Transverse colon (tissue), 4 donors: ENCODE results near the gene PCARE. TPM values are rescaled to one million over a fixed set of nuclear protein-coding genes. Genes with fewer than 3 reads are reported as not detected.

Experiments
- DNase-seq: peaks from one replicate; pipeline ENCODE4 v3.0.0-alpha.2; 2019
- H3K27ac ChIP-seq, 4 donors: fragments of 200-600 bp; sonication (generic); 2 replicates each; pipeline ENCODE4 v1.5.1; 2016 to 2018; ENCODE audit warnings: inconsistent platforms in 4 of 4
- H3K27me3 ChIP-seq: fragments of 200-600 bp; sonication (generic); 2 replicates; pipeline ENCODE4 v1.5.1; 2017; ENCODE audit warnings: inconsistent platforms
- H3K36me3 ChIP-seq, 4 donors: fragments of 200-600 bp; sonication (generic); 2 replicates each; pipeline ENCODE4 v1.5.1; 2017 to 2019; ENCODE audit warnings: inconsistent platforms in 4 of 4
- H3K4me1 ChIP-seq, 4 donors: fragments of 200-600 bp; sonication (generic); 2 replicates each; pipeline ENCODE4 v1.5.1; 2017 to 2020; ENCODE audit warnings: inconsistent platforms in 4 of 4
- H3K4me3 ChIP-seq, 4 donors: fragments of 200-600 bp; sonication (generic); 1 replicate in 1 of 4; 2 replicates in 3 of 4; pipeline versions ENCODE4 v1.5.1 to v1.6.1; 2017 to 2019; ENCODE audit warnings: inconsistent platforms in 4 of 4
- H3K9me3 ChIP-seq, 2 donors: fragments of 200-600 bp; sonication (generic); 2 replicates each; pipeline ENCODE4 v1.5.1; 2017 to 2019; ENCODE audit warnings: inconsistent platforms in 2 of 2
- EP300 ChIP-seq: sonication (generic); formaldehyde crosslinking; IDR thresholded peaks from one replicate; pipeline ENCODE4 v1.6.1; 2017; ENCODE audit warnings: antibody characterized with exemption, low read depth
- POLR2A ChIP-seq: fragments of 450-650 bp; IDR thresholded peaks from one replicate; pipeline ENCODE4 v1.6.1; 2016; ENCODE audit warnings: antibody characterized with exemption, mild to moderate bottlenecking, moderate library complexity
- POLR2AphosphoS5 ChIP-seq, 3 donors: sonication (generic); formaldehyde crosslinking; IDR thresholded peaks; one replicate each; pipeline ENCODE4 v1.6.1; 2016; ENCODE audit warnings: antibody characterized with exemption in 3 of 3
- WGBS, 2 donors: methylation state at CpG; one replicate each; pipeline ENCODE4 v1.1.5; 2018; ENCODE audit warnings: low coverage in 1 of 2; 5-methylcytosine and 5-hydroxymethylcytosine counted together
- in situ Hi-C, 4 donors: fragments of 200-750 bp; cut with MboI; loops; one replicate each; pipeline versions ENCODE4 v1.15.0 to v1.15.1; 2017; ENCODE audit warnings: low sequenced_read_pairs in 3 of 4, low pct_ligation_motif_present in 1 of 4, low pct_unique_long_range_greater_than_20kb in 1 of 4
- intact Hi-C: fragments of 100-400 bp; cut with DNase I; formaldehyde crosslinking; loops from one replicate; pipeline ENCODE4 v1.15.1; 2023; ENCODE audit warnings: low total_unique reads
- total RNA-seq, 4 donors: library from RNA; depleted of rRNA; stranded (reverse); fragments of >200 nt; gene quantifications; one replicate each; pipeline ENCODE4 v1.1.0, GENCODE V29; 2016
- TF ChIP-seq, protein P1 (sequence below), 5 experiments: fragments of 200-600 bp in 3 of 5; fragments of 450-650 bp in 2 of 5; sonication (generic) in 3 of 5; IDR thresholded peaks; 1 replicate in 2 of 5; 2 replicates in 3 of 5; pipeline ENCODE4 v1.5.1; 2016 to 2017; ENCODE audit warnings: antibody characterized with exemption in 5 of 5, inconsistent platforms in 3 of 5, mild to moderate bottlenecking in 2 of 5, moderate library complexity in 1 of 5

Gene PCARE
- total RNA-seq, 4 donors from 2014 or later, result under 0.01 TPM; not detected in 3

DNA sequence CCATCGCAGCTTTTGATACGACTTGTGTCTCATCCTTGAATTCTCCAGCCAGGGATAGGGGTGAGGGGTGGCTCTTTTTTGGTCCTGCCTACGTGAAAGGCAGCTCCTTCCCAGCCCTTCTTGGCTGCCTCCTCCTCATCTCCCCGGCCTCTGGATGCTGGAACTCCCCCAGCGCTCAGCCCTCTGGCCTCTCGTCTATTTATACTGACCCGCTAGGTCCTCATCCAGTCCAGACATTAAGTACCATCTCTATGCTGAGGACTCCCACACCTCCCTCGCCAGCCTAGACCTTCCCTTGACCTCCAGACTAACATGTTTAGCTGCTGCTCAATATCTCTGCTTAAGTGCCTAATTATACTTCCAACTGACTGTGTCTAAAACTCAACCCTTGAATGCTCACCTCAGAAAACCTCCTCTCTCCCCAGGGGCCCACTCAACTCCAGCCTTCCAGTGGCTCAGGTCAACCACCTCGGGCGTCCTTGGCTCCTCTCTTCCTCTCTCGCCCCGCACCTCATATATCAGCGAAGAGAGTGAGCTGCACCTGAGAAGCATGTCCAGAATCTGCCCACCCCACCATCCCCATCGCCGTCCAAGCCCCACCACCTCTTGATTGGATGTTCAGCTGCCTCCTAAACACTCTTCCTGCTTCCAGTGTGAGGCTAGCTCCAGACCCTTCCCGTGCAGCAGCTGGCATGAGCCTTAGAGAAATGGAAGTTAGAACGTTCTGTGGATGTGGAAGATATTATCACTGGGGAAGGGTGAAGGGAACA, 58.4 kb downstream of the PCARE start:
- Histone ChIP-seq H3K27me3 (no peaks in the 10 kb centered on the region), H3K27ac (peak overlapping the region in 3 of 4 donors; percentile 35 to 63 (median 60)), H3K4me1 (peaks cover 3 to 30% (median 14%) of the 10 kb centered on the region in 4 donors), H3K4me3 (no peak overlapping the region), H3K9me3 (no peaks in the 10 kb centered on the region), H3K36me3 (no peaks in the 10 kb centered on the region)
- TF ChIP-seq POLR2A, result no peak
- TF ChIP-seq, protein P1, sequence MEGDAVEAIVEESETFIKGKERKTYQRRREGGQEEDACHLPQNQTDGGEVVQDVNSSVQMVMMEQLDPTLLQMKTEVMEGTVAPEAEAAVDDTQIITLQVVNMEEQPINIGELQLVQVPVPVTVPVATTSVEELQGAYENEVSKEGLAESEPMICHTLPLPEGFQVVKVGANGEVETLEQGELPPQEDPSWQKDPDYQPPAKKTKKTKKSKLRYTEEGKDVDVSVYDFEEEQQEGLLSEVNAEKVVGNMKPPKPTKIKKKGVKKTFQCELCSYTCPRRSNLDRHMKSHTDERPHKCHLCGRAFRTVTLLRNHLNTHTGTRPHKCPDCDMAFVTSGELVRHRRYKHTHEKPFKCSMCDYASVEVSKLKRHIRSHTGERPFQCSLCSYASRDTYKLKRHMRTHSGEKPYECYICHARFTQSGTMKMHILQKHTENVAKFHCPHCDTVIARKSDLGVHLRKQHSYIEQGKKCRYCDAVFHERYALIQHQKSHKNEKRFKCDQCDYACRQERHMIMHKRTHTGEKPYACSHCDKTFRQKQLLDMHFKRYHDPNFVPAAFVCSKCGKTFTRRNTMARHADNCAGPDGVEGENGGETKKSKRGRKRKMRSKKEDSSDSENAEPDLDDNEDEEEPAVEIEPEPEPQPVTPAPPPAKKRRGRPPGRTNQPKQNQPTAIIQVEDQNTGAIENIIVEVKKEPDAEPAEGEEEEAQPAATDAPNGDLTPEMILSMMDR (IDR thresholded peaks at IDR 0.05), result no peak
- no peak for TF ChIP-seq EP300
- TF ChIP-seq POLR2AphosphoS5 (IDR thresholded peaks at IDR 0.05), result no peak
- in situ Hi-C loops (no loop called here), intact Hi-C loops (loop anchor here (10.0 kb wide), 1 partner anchor 61 kb away; no protein-coding TSS in a partner anchor)
- no peak for DNase-seq
- WGBS, 2 donors, result 83 to 88% methylated on average over 5 to 17 of the region's 17 CpGs

- peak; percentile 59 for DNase-seq
- Histone ChIP-seq H3K36me3 (no peaks in the 10 kb centered on the region), H3K9me3 (no peaks in the 10 kb centered on the region), H3K27ac (peak overlapping the region in 3 of 4 donors; percentile 35 to 63 (median 60)), H3K27me3 (no peaks in the 10 kb centered on the region), H3K4me3 (no peak overlapping the region), H3K4me1 (peaks cover 3 to 33% (median 15%) of the 10 kb centered on the region in 4 donors)
- in situ Hi-C loops (no loop called here), intact Hi-C loops (loop anchor here (10.0 kb wide), 1 partner anchor 60 kb away; no protein-coding TSS in a partner anchor)
- WGBS, 2 donors, result 72 to 83% methylated on average over 6 to 12 of the region's 13 CpGs
- TF ChIP-seq, protein P1 (IDR thresholded peaks at IDR 0.05), result no peak
- no peak for TF ChIP-seq EP300
- no peak for TF ChIP-seq POLR2A
These were observed 59.4 kb downstream of the PCARE start for GRCh38 chr2:29014811-29015421.

- no peak for DNase-seq
- in situ Hi-C loops (no loop called here), intact Hi-C loops (loop anchor here (10.0 kb wide), 1 partner anchor 60 kb away; no protein-coding TSS in a partner anchor)
- peaks cover 3 to 33% (median 15%) of the 10 kb centered on the region in 4 donors for H3K4me1 ChIP-seq
- H3K4me3 ChIP-seq, result no peak overlapping the region
- H3K9me3 ChIP-seq, result no peaks in the 10 kb centered on the region
- WGBS, 2 donors, result 60 to 73% methylated on average over 3 to 8 of the region's 8 CpGs
- no peaks in the 10 kb centered on the region for H3K27me3 ChIP-seq
- TF ChIP-seq, protein P1 (IDR thresholded peaks at IDR 0.05), result no peak
- no peak for TF ChIP-seq EP300
- no peak for TF ChIP-seq POLR2AphosphoS5 (IDR thresholded peaks at IDR 0.05)
- TF ChIP-seq POLR2A, result no peak
- no peaks in the 10 kb centered on the region for H3K36me3 ChIP-seq
- peak overlapping the region; percentile 35 to 63 (median 53) for H3K27ac ChIP-seq
These were observed 60.0 kb downstream of the PCARE start for GRCh38 chr2:29014331-29014730.

GRCh38 chr2:29013057-29013780, 61.1 kb downstream of the PCARE start:
- Histone ChIP-seq H3K27ac (peak overlapping the region in 2 of 4 donors; percentile 35 to 60), H3K4me1 (peaks cover 3 to 33% (median 15%) of the 10 kb centered on the region in 4 donors), H3K36me3 (no peaks in the 10 kb centered on the region), H3K4me3 (no peak overlapping the region), H3K9me3 (no peaks in the 10 kb centered on the region), H3K27me3 (no peaks in the 10 kb centered on the region)
- intact Hi-C loops, result loop anchor here (10.0 kb wide), 1 partner anchor 58 kb away; no protein-coding TSS in a partner anchor
- 10 to 70% methylated on average over 2 to 11 of the region's 11 CpGs for whole genome bisulfite sequencing, 2 donors
- DNase-seq, result no peak
- TF ChIP-seq EP300 (no peak), POLR2A (no peak), POLR2AphosphoS5 (IDR thresholded peaks at IDR 0.05) (no peak)
- TF ChIP-seq, protein P1 (IDR thresholded peaks at IDR 0.05), result no peak
- in situ Hi-C loops, result no loop called here
